ENCODE results near the gene BRIP1.
"Not testable (repeated sequence)": the region's sequence is repeated elsewhere in the genome, so short reads cannot be mapped to it uniquely, and the experiment has no call there.

The BRIP1 gene

GRCh38 chr17:61831099-61831498 lies 32.2 kb downstream of the BRIP1 start:
- no peak for DNase-seq (ENCODE audit: low read depth in 1 of 2, low spot score in 1 of 2)

GRCh38 chr17:61828694-61829093 lies 34.6 kb downstream of the BRIP1 start:
- no peak for DNase-seq (ENCODE audit: low read depth in 1 of 2, low spot score in 1 of 2)

- no peak for DNase-seq (ENCODE audit: low read depth in 1 of 2, low spot score in 1 of 2)
Measured at GRCh38 chr17:61827649-61828395, 35.5 kb downstream of the BRIP1 start.

- not testable (repeated sequence) for DNase-seq (ENCODE audit: low read depth in 1 of 2, low spot score in 1 of 2)
Measured at GRCh38 chr17:61826866-61827265, 36.5 kb downstream of the BRIP1 start.

- DNase-seq (ENCODE audit: low read depth in 1 of 2, low spot score in 1 of 2) = not testable (repeated sequence)
Measured at GRCh38 chr17:61826198-61826597, 37.1 kb downstream of the BRIP1 start.

GRCh38 chr17:61825448-61826137 lies 37.7 kb downstream of the BRIP1 start:
- DNase-seq (ENCODE audit: low read depth in 1 of 2, low spot score in 1 of 2) = no peak

- DNase-seq (ENCODE audit: low read depth in 1 of 2, low spot score in 1 of 2) = no peak
Measured at GRCh38 chr17:61822326-61823285, 40.7 kb downstream of the BRIP1 start.

- no peak for DNase-seq (ENCODE audit: low read depth in 1 of 2, low spot score in 1 of 2)
Measured at GRCh38 chr17:61821655-61822054, 41.7 kb downstream of the BRIP1 start.

GRCh38 chr17:61819265-61819664 lies 44.1 kb downstream of the BRIP1 start:
- not testable (repeated sequence) for DNase-seq (ENCODE audit: low read depth in 1 of 2, low spot score in 1 of 2)

- no peak for DNase-seq (ENCODE audit: low read depth in 1 of 2, low spot score in 1 of 2)
Measured at GRCh38 chr17:61818225-61818624, 45.1 kb downstream of the BRIP1 start.

GRCh38 chr17:61817452-61817851 lies 45.9 kb downstream of the BRIP1 start:
- DNase-seq (ENCODE audit: low read depth in 1 of 2, low spot score in 1 of 2) = no peak

- no peak for DNase-seq (ENCODE audit: low read depth in 1 of 2, low spot score in 1 of 2)
Measured at GRCh38 chr17:61816538-61816937, 46.8 kb downstream of the BRIP1 start.

GRCh38 chr17:61815863-61816503 lies 47.3 kb downstream of the BRIP1 start:
- no peak for DNase-seq (ENCODE audit: low read depth in 1 of 2, low spot score in 1 of 2)

GRCh38 chr17:61814485-61814884 lies 48.8 kb downstream of the BRIP1 start:
- DNase-seq (ENCODE audit: low read depth in 1 of 2, low spot score in 1 of 2) = no peak

GRCh38 chr17:61813211-61813610 lies 50.1 kb downstream of the BRIP1 start:
- no peak for DNase-seq (ENCODE audit: low read depth in 1 of 2, low spot score in 1 of 2)

GRCh38 chr17:61812747-61813146 lies 50.6 kb downstream of the BRIP1 start:
- no peak for DNase-seq (ENCODE audit: low read depth in 1 of 2, low spot score in 1 of 2)

- no peak for DNase-seq (ENCODE audit: low read depth in 1 of 2, low spot score in 1 of 2)
Measured at GRCh38 chr17:61809816-61810392, 53.4 kb downstream of the BRIP1 start.

- DNase-seq (ENCODE audit: low read depth in 1 of 2, low spot score in 1 of 2) = no peak
Measured at GRCh38 chr17:61808442-61808841, 54.9 kb downstream of the BRIP1 start.

GRCh38 chr17:61806936-61807335 lies 56.4 kb downstream of the BRIP1 start:
- DNase-seq (ENCODE audit: low read depth in 1 of 2, low spot score in 1 of 2) = no peak

- no peak for DNase-seq (ENCODE audit: low read depth in 1 of 2, low spot score in 1 of 2)
Measured at GRCh38 chr17:61806081-61806828, 57.1 kb downstream of the BRIP1 start.

Measured in stimulated activated CD4-positive, alpha-beta T cell treated with anti-CD3 and anti-CD28 coated beads, Interleukin-15, amount 100 ng/mL, for 1 hour (primary cell).